Activated effector memory CD4-positive, alpha-beta T cell treated with anti-CD3 and anti-CD28 coated beads, Interleukin-2, amount 50 U/mL, for 16 hours (primary cell): ENCODE measurements around the gene BZW2.
"Not testable (repeated sequence)": the region's sequence is repeated elsewhere in the genome, so short reads cannot be mapped to it uniquely, and the experiment has no call there.

Experiments
- DNase-seq: peaks from one replicate; pipeline ENCODE4 v3.0.0-alpha.2; 2020

Gene BZW2

GRCh38 chr7:16646472-16647072 lies 591 bp downstream of the BZW2 start:
- DNase-seq = no peak

- DNase-seq = no peak
Measured at GRCh38 chr7:16647435-16647960, 1.5 kb downstream of the BZW2 start.

- DNase-seq = no peak
Measured at GRCh38 chr7:16648551-16648950, 2.6 kb downstream of the BZW2 start.

- DNase-seq = no peak
Measured at GRCh38 chr7:16649196-16649595, 3.2 kb downstream of the BZW2 start.

GRCh38 chr7:16650266-16650665 lies 4.3 kb downstream of the BZW2 start:
- no peak for DNase-seq

- DNase-seq = no peak
Measured at GRCh38 chr7:16651396-16652239, 5.6 kb downstream of the BZW2 start.

- no peak for DNase-seq
Measured at GRCh38 chr7:16652240-16652583, 6.2 kb downstream of the BZW2 start.

GRCh38 chr7:16652888-16653287 lies 6.9 kb downstream of the BZW2 start:
- DNase-seq = no peak

GRCh38 chr7:16655394-16655793 lies 9.4 kb downstream of the BZW2 start:
- no peak for DNase-seq

GRCh38 chr7:16656141-16656540 lies 10.2 kb downstream of the BZW2 start:
- DNase-seq = no peak

GRCh38 chr7:16657656-16658279 lies 11.8 kb downstream of the BZW2 start:
- no peak for DNase-seq

- not testable (repeated sequence) for DNase-seq
Measured at GRCh38 chr7:16659854-16660497, 14.0 kb downstream of the BZW2 start.

- no peak for DNase-seq
Measured at GRCh38 chr7:16660702-16661464, 14.9 kb downstream of the BZW2 start.

- DNase-seq = no peak
Measured at GRCh38 chr7:16661924-16662323, 15.9 kb downstream of the BZW2 start.

GRCh38 chr7:16667355-16667754 lies 21.4 kb downstream of the BZW2 start:
- DNase-seq = no peak

GRCh38 chr7:16668049-16668858 lies 22.3 kb downstream of the BZW2 start:
- DNase-seq = no peak

- no peak for DNase-seq
Measured at GRCh38 chr7:16668978-16669377, 23.0 kb downstream of the BZW2 start.

GRCh38 chr7:16669581-16669980 lies 23.6 kb downstream of the BZW2 start:
- no peak for DNase-seq

- no peak for DNase-seq
Measured at GRCh38 chr7:16670021-16670420, 24.0 kb downstream of the BZW2 start.

- no peak for DNase-seq
Measured at GRCh38 chr7:16670731-16671344, 24.9 kb downstream of the BZW2 start.

- no peak for DNase-seq
Measured at GRCh38 chr7:16671811-16672210, 25.8 kb downstream of the BZW2 start.
